22Rv1 (cell line): ENCODE results near the gene TTF2.

Experiments used
- H3K27ac ChIP-seq: fragments of 450-650 bp; 2 replicates; pipeline ENCODE4 v1.5.1; 2017
- CTCF ChIP-seq: fragments of 450-650 bp; IDR thresholded peaks from 2 replicates; pipeline ENCODE4 v1.5.1; 2017; ENCODE audit warnings: mild to moderate bottlenecking
- ZFX ChIP-seq: fragments of 450-650 bp; IDR thresholded peaks from 2 replicates; pipeline ENCODE4 v1.6.1; 2017; ENCODE audit warnings: antibody characterized with exemption, borderline replicate concordance

The TTF2 gene

DNA sequence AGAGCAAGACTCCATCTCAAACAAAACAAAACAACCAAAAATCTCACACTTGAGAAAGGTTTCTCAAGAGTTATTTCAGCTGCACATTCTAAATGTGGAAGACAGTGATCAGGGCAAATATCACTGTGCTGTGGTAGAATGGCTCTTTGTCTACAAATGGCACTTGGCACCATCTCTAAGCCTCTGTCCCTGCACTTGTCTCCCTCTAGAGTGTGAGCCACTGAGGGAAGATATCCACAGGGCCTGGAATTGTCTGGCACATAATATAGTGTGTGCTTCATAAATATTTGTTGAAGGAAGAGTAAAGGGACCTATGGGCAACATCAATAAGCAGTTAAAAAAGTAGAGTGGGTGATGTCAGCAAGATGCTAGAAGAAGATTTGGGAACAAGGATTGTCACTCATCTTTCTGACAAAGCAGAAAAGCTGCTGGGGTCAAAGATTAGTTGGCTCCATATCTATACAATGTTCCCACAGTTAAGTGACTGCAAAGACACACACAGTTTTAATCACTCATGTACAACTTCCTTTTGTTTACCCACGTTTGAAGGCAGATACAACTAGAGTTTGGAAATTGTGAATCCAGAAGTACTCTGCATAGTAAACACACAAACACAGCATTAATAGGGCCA is 39.5 kb upstream of the TTF2 start:
- TF ChIP-seq CTCF (no peak), ZFX (no peak)
- H3K27ac ChIP-seq: no peak overlapping the region

- TF ChIP-seq CTCF (no peak), ZFX (no peak)
- H3K27ac ChIP-seq: no peak overlapping the region
Observed at GRCh38 chr1:117022114-117022513, 38.0 kb upstream of the TTF2 start.

DNA sequence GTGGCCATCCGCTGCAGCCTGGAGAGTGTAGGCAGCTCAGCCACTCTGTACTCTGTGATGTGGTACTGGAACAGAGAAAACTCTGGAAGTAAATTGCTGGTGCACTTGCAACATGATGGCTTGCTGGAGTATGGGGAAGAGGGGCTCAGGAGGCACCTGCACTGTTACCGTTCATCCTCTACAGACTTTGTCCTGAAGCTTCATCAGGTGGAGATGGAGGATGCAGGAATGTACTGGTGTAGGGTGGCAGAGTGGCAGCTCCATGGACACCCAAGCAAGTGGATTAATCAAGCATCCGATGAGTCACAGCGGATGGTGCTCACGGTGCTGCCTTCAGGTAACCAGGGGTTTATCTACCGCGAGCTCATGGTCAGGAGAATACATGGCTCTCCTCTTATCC is 34.6 kb upstream of the TTF2 start:
- TF ChIP-seq CTCF (no peak), ZFX (no peak)
- H3K27ac ChIP-seq: no peak overlapping the region

- no peak overlapping the region for H3K27ac ChIP-seq
- TF ChIP-seq CTCF (no peak), ZFX (no peak)
Observed at GRCh38 chr1:117026361-117026760, 33.8 kb upstream of the TTF2 start.

DNA sequence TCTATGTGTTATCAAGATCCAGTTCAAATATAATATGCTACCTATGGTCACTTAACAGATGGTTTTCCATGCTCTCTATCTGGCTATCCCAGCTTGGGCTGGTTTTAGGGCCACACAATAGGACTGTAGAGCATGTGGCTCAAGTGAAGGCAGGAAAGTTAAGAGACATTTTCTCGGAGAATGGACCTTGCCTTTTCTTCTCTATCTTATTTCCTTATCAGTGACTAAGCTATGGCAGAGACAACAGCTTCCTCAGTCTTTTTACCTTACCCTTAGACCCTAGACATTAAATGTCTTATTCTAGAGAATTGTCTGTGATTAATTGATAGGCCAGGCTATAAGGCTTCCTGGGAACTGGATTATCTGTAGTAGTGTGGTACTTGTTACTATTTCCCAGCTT is 30.4 kb upstream of the TTF2 start:
- TF ChIP-seq CTCF (no peak), ZFX (no peak)

GRCh38 chr1:117030271-117030877 is 29.8 kb upstream of the TTF2 start:
- no peak overlapping the region for H3K27ac ChIP-seq
- TF ChIP-seq ZFX (no peak), CTCF (no peak)

More for the DNA sequence above, 30.4 kb upstream of the TTF2 start:
- no peak overlapping the region for H3K27ac ChIP-seq

GRCh38 chr1:117032266-117032665 is 27.9 kb upstream of the TTF2 start:
- no peak overlapping the region for H3K27ac ChIP-seq
- no peak for TF ChIP-seq ZFX
- no peak for TF ChIP-seq CTCF
